NT2/D1 (cell line): ENCODE measurements around the gene FUBP3.

Experiments used
- YY1 ChIP-seq: IDR thresholded peaks from 2 replicates; pipeline ENCODE4 v1.6.1; 2011; ENCODE audit not compliant: insufficient read length, insufficient read depth
- ZNF274 ChIP-seq: IDR thresholded peaks from 2 replicates; pipeline ENCODE4 v1.6.1; 2011; ENCODE audit warnings: mild to moderate bottlenecking, low read depth, low read length

DNA sequence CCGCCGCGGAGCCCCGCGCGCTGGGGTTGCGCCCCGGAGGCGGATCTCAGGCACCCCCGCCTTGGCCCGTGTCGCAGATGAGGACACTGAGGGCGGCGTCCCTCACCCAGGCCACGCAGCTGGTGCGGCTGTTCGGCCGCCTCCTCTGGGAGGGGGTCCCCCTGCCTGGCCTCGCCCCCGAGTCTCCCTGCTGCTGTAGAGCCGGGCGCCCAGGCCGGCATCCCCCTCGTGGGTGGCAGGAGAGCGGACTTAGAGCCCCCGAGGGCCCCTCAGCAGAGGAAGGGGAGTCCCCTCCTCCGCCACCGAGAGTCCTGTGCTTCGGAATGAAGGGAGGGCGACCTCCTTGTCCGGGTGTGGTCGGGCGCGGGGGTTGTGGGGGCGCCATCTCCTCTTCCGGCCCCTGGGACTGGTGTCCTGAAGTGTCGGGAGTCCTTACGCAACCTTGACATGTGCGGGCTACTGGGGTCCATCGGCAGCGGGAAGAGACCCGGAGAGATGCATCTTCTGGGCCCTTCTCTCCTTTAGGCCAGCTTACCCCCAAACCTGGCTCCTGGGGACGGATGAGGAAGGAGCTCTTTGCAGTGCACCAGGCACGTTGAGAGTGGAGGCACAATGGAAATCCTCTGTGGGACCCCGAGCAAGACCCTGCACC lies 102.5 kb downstream of the FUBP3 start:
- TF ChIP-seq YY1 = no peak
- no peak for TF ChIP-seq ZNF274
